Measurements from ENCODE around the gene BUD23.
"Not testable (repeated sequence)": the region's sequence is repeated elsewhere in the genome, so short reads cannot be mapped to it uniquely, and the experiment has no call there.

Gene BUD23

GRCh38 chr7:73719806-73720169 lies 36.4 kb downstream of the BUD23 start:
- DNase-seq (ENCODE audit: low read depth) = no peak

- DNase-seq (ENCODE audit: low read depth) = not testable (repeated sequence)
Observed at GRCh38 chr7:73720443-73720842, 37.0 kb downstream of the BUD23 start.

- DNase-seq (ENCODE audit: low read depth) = no peak
Observed at GRCh38 chr7:73721377-73721817, 38.0 kb downstream of the BUD23 start.

GRCh38 chr7:73722182-73722581 lies 38.8 kb downstream of the BUD23 start:
- DNase-seq (ENCODE audit: low read depth) = not testable (repeated sequence)

- DNase-seq (ENCODE audit: low read depth) = no peak
Observed at GRCh38 chr7:73722785-73723184, 39.4 kb downstream of the BUD23 start.

GRCh38 chr7:73723813-73724212 lies 40.4 kb downstream of the BUD23 start:
- DNase-seq (ENCODE audit: low read depth) = no peak

GRCh38 chr7:73726083-73726466 lies 42.7 kb downstream of the BUD23 start:
- no peak for DNase-seq (ENCODE audit: low read depth)

- no peak for DNase-seq (ENCODE audit: low read depth)
Observed at GRCh38 chr7:73727952-73728351, 44.6 kb downstream of the BUD23 start.

GRCh38 chr7:73728551-73728950 lies 45.2 kb downstream of the BUD23 start:
- no peak for DNase-seq (ENCODE audit: low read depth)

GRCh38 chr7:73730485-73730884 lies 47.1 kb downstream of the BUD23 start:
- DNase-seq (ENCODE audit: low read depth) = no peak

GRCh38 chr7:73732397-73732796 lies 49.0 kb downstream of the BUD23 start:
- DNase-seq (ENCODE audit: low read depth) = no peak

- DNase-seq (ENCODE audit: low read depth) = peak; percentile 73
Observed at GRCh38 chr7:73734619-73735527, 51.5 kb downstream of the BUD23 start.

GRCh38 chr7:73735528-73735905 lies 52.1 kb downstream of the BUD23 start:
- no peak for DNase-seq (ENCODE audit: low read depth)

GRCh38 chr7:73736885-73737284 lies 53.5 kb downstream of the BUD23 start:
- DNase-seq (ENCODE audit: low read depth) = no peak

- DNase-seq (ENCODE audit: low read depth) = no peak
Observed at GRCh38 chr7:73737491-73738219, 54.3 kb downstream of the BUD23 start.

- peak; percentile 56 for DNase-seq (ENCODE audit: low read depth)
Observed at GRCh38 chr7:73738220-73738611, 54.8 kb downstream of the BUD23 start.

- peak; percentile 99 for DNase-seq (ENCODE audit: low read depth)
Observed at GRCh38 chr7:73738612-73739386, 55.4 kb downstream of the BUD23 start, which contains the start of gene ABHD11. ABHD11 (minus strand) TSS chr7:73738802; CDS start chr7:73738770, 32 bp downstream.

- no peak for DNase-seq (ENCODE audit: low read depth)
Observed at GRCh38 chr7:73739387-73739767, 56.0 kb downstream of the BUD23 start.

GRCh38 chr7:73740212-73740611 lies 56.8 kb downstream of the BUD23 start:
- DNase-seq (ENCODE audit: low read depth) = no peak

GRCh38 chr7:73740771-73741170 lies 57.4 kb downstream of the BUD23 start:
- no peak for DNase-seq (ENCODE audit: low read depth)

- no peak for DNase-seq (ENCODE audit: low read depth)
Observed at GRCh38 chr7:73741600-73741999, 58.2 kb downstream of the BUD23 start.

GRCh38 chr7:73742338-73742752 lies 58.9 kb downstream of the BUD23 start:
- DNase-seq (ENCODE audit: low read depth) = no peak

Measured in activated T-cell treated with anti-CD3 and anti-CD28 coated beads for 1 hour (primary cell).